Upper lobe of left lung (tissue), 6 donors: ENCODE data around the gene KIF1A. TPM values are rescaled to one million over a fixed set of nuclear protein-coding genes. Genes with fewer than 3 reads are reported as not detected.

Source experiments
- ATAC-seq, 2 donors: fragments of 200-7000 bp; cut with Tn5 transposase; one replicate each; pipeline ENCODE4 v1.9.1; 2022; ENCODE audit warnings: mild to moderate bottlenecking in 2 of 2, moderate library complexity in 2 of 2; ENCODE audit not compliant: low FRiP score in 2 of 2
- DNase-seq, 2 donors: peaks; one replicate each; pipeline ENCODE4 v3.0.0-alpha.2; 2019 to 2020
- H3K27ac ChIP-seq, 4 donors: fragments of 200-600 bp; sonication (generic); one replicate each; pipeline ENCODE4 v1.5.1; 2016 to 2019
- H3K27me3 ChIP-seq, 4 donors: fragments of 200-600 bp; sonication (generic); one replicate each; pipeline ENCODE4 v1.5.1; 2017 to 2019
- H3K36me3 ChIP-seq, 4 donors: fragments of 200-600 bp; sonication (generic); one replicate each; pipeline ENCODE4 v1.5.1; 2016 to 2019
- H3K4me1 ChIP-seq, 4 donors: fragments of 200-600 bp; sonication (generic); one replicate each; pipeline ENCODE4 v1.5.1; 2018 to 2019
- H3K4me3 ChIP-seq, 4 donors: fragments of 200-600 bp; sonication (generic); one replicate each; pipeline ENCODE4 v1.5.1; 2017 to 2019; ENCODE audit warnings: mild to moderate bottlenecking in 2 of 4, moderate library complexity in 1 of 4
- H3K9me3 ChIP-seq, 4 donors: fragments of 200-600 bp; sonication (generic); one replicate each; pipeline ENCODE4 v1.5.1; 2018 to 2019
- EP300 ChIP-seq, 4 donors: sonication (generic); formaldehyde crosslinking; IDR thresholded peaks; one replicate each; pipeline ENCODE4 v1.5.1; 2017; ENCODE audit warnings: antibody characterized with exemption in 4 of 4, control low read depth in 2 of 4
- POLR2A ChIP-seq, 4 donors: fragments of 450-650 bp; IDR thresholded peaks; one replicate each; pipeline ENCODE4 v1.5.1; 2016 to 2017; ENCODE audit warnings: antibody characterized with exemption in 4 of 4, mild to moderate bottlenecking in 2 of 4
- POLR2AphosphoS5 ChIP-seq, 2 donors: sonication (generic); formaldehyde crosslinking; IDR thresholded peaks; one replicate each; pipeline ENCODE4 v1.5.1; 2017; ENCODE audit warnings: antibody characterized with exemption in 2 of 2
- WGBS, 2 donors: methylation state at CpG; one replicate each; pipeline ENCODE4 v1.1.5; 2017 to 2018; 5-methylcytosine and 5-hydroxymethylcytosine counted together
- total RNA-seq, 6 donors: library from RNA; depleted of rRNA in 4 of 6; stranded (reverse); fragments of >200 nt in 4 of 6; gene quantifications; one replicate each; pipeline versions ENCODE4 v1.1.0 to v1.2.1, GENCODE V29; 2016 to 2021
- TF ChIP-seq, protein P1 (sequence below), 6 experiments: fragments of 450-650 bp in 4 of 6; fragments of 200-600 bp in 2 of 6; sonication (generic) in 2 of 6; IDR thresholded peaks; one replicate each; pipeline ENCODE4 v1.5.1; 2016 to 2019; ENCODE audit warnings: antibody characterized with exemption in 6 of 6
- donor health status: DM: no; HTN: no; CAD: no; lungs with moderate emphysema.
- donor health status: DM: no; HTN: yes; CAD: no; lungs with severe emphysema.

KIF1A gene
- total RNA-seq, 6 donors from 2014 or later: 0.15 to 1.2 (median 0.35) TPM; not detected in 2

DNA sequence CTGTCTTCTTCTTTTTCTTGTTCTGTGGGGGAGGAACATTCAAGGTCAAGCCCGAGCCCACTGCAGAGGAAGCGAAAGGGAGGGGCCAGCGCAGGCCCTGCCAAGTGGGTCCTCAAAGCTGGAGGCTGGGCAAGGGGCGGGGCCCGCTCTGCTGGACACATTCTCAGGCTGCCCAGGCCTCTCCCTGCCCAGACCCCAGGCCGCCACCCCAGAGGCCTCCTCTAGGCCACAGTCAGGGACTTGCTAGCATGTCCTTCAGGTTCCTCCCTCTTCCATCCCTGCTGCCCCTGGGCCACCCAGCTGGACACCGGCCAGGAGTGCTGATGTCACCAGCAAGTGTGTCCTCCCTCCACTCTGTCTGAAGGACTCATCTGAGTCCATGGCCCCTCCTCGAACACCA lies 44.1 kb downstream of the KIF1A start:
- H3K27ac ChIP-seq: no peak overlapping the region
- H3K4me3 ChIP-seq: no peak overlapping the region
- TF ChIP-seq, protein P1, sequence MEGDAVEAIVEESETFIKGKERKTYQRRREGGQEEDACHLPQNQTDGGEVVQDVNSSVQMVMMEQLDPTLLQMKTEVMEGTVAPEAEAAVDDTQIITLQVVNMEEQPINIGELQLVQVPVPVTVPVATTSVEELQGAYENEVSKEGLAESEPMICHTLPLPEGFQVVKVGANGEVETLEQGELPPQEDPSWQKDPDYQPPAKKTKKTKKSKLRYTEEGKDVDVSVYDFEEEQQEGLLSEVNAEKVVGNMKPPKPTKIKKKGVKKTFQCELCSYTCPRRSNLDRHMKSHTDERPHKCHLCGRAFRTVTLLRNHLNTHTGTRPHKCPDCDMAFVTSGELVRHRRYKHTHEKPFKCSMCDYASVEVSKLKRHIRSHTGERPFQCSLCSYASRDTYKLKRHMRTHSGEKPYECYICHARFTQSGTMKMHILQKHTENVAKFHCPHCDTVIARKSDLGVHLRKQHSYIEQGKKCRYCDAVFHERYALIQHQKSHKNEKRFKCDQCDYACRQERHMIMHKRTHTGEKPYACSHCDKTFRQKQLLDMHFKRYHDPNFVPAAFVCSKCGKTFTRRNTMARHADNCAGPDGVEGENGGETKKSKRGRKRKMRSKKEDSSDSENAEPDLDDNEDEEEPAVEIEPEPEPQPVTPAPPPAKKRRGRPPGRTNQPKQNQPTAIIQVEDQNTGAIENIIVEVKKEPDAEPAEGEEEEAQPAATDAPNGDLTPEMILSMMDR (IDR thresholded peaks at IDR 0.05): no peak
- TF ChIP-seq POLR2AphosphoS5 (IDR thresholded peaks at IDR 0.05) (no peak), POLR2A (IDR thresholded peaks at IDR 0.05) (no peak), EP300 (IDR thresholded peaks at IDR 0.05) (no peak)
- 51 to 60% methylated on average over 8 of the region's 8 CpGs for WGBS, 2 donors
- no peaks in the 10 kb centered on the region for H3K36me3 ChIP-seq
- no peaks in the 10 kb centered on the region for H3K27me3 ChIP-seq
- no peaks in the 10 kb centered on the region for H3K4me1 ChIP-seq
- H3K9me3 ChIP-seq: no peaks in the 10 kb centered on the region
- ATAC-seq (no peak), DNase-seq (peak in 1 of 2 donors; percentile 79)

DNA sequence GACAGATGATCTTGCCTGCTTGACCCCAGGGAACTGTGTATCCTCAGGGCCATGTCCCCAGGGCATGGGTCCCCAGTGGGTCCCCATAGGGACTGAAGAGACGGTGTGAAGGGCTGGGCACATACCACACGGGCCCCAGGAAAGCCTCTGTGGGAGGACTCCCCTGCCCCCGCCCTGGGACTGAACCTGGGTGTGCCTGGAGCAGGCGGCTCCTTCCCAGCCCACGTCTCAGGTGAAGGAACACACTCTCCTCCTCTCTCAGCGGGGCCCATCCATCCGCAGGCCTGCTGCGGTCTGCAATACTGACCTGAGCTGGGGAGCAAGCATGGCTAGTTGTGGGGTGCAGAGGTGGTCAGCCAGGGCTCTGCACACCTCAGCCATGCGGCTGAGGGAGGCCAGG lies 45.2 kb downstream of the KIF1A start:
- DNase-seq: peak in 1 of 2 donors; percentile 54
- 77 to 98% methylated on average over 4 to 6 of the region's 9 CpGs for WGBS, 2 donors
- no peak for ATAC-seq

DNA sequence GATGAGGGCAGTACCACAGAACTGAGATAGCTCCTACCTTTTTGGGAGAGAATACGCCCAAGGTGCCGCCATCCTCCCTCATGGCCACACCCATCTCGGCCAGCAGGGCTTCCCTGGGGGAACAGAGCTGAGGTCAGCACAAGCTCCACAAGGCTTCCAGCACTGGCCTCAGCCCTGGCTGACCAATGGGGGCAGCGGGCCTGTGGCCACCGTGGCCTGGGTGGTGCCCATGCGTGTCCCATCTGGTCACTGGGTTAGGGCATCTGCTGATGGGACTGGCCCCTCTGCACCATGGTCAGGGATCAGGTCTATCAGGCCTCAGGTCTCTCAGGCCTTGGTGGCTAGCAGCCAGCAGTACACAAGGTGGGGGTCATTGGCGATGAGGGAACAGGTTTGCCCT lies 50.9 kb downstream of the KIF1A start:
- no peaks in the 10 kb centered on the region for H3K9me3 ChIP-seq
- H3K4me3 ChIP-seq: no peak overlapping the region
- TF ChIP-seq POLR2A (IDR thresholded peaks at IDR 0.05): no peak
- TF ChIP-seq, protein P1 (IDR thresholded peaks at IDR 0.05): no peak
- no peak for TF ChIP-seq POLR2AphosphoS5 (IDR thresholded peaks at IDR 0.05)
- no peak for TF ChIP-seq EP300 (IDR thresholded peaks at IDR 0.05)
- no peaks in the 10 kb centered on the region for H3K4me1 ChIP-seq
- WGBS, 2 donors: 72 to 95% methylated on average over 4 to 6 of the region's 7 CpGs
- no peak overlapping the region for H3K27ac ChIP-seq
- no peak for ATAC-seq
- H3K27me3 ChIP-seq: no peaks in the 10 kb centered on the region
- DNase-seq: peak in 1 of 2 donors; percentile 76
- H3K36me3 ChIP-seq: no peaks in the 10 kb centered on the region

More for the DNA sequence above, 45.2 kb downstream of the KIF1A start:
- Histone ChIP-seq H3K27ac (no peak overlapping the region), H3K36me3 (no peaks in the 10 kb centered on the region), H3K27me3 (no peaks in the 10 kb centered on the region), H3K4me1 (no peaks in the 10 kb centered on the region), H3K4me3 (no peak overlapping the region), H3K9me3 (no peaks in the 10 kb centered on the region)
- TF ChIP-seq POLR2AphosphoS5 (IDR thresholded peaks at IDR 0.05) (no peak), EP300 (IDR thresholded peaks at IDR 0.05) (no peak), POLR2A (IDR thresholded peaks at IDR 0.05) (no peak)
- TF ChIP-seq, protein P1 (IDR thresholded peaks at IDR 0.05): no peak

DNA sequence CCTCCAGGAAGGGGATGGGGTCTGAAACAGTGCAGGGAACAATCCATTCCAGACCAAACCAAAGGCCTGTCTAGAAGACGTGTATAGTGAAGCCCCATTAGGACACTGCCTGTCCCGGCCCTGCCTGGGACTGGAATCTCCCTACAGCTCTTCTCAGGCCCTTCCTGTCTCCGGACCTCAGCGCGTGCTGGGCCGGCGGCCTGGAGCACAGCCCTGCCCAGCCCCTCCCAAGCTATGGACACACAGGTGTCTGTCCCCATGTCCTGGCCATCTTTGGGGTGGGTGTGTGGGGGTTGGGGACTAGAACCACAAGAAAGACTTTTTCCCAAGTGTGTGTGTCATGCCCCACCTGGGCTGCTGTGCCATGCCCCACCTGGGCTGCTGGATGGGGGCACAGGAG lies 51.8 kb downstream of the KIF1A start:
- TF ChIP-seq, protein P1 (IDR thresholded peaks at IDR 0.05): no peak
- TF ChIP-seq POLR2A (IDR thresholded peaks at IDR 0.05): no peak
- no peak for TF ChIP-seq EP300 (IDR thresholded peaks at IDR 0.05)
- Histone ChIP-seq H3K36me3 (no peaks in the 10 kb centered on the region), H3K4me1 (no peaks in the 10 kb centered on the region), H3K27me3 (no peaks in the 10 kb centered on the region), H3K9me3 (no peaks in the 10 kb centered on the region), H3K4me3 (no peak overlapping the region), H3K27ac (no peak overlapping the region)
- ATAC-seq (no peak), DNase-seq (peak in 1 of 2 donors; percentile 55)
- WGBS, 2 donors: 89 to 93% methylated on average over 5 to 7 of the region's 7 CpGs

DNA sequence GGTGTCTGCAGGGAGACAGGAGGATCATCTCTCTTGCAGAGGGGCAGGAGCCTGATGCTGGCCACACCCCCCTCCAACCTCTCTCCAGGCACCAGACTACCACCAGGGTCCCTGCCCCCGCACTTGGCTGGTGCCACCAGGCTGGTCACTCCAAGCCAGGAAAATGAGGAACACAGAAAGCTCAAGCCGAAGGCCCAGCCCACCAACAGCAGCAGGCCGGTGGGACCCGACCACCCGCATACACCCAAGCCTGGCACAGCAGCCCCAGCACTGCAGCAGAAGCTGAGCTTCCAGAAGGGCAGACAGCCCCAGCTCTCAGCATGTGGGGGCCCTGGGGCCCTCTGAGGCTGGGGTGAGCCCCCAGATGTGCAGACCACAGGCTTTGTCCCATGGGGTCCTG lies 52.7 kb downstream of the KIF1A start:
- Histone ChIP-seq H3K4me3 (no peak overlapping the region), H3K36me3 (no peaks in the 10 kb centered on the region), H3K4me1 (no peaks in the 10 kb centered on the region), H3K27me3 (no peaks in the 10 kb centered on the region), H3K27ac (no peak overlapping the region), H3K9me3 (no peaks in the 10 kb centered on the region)
- ATAC-seq (no peak), DNase-seq (peak in 1 of 2 donors; percentile 59)
- 80 to 94% methylated on average over 1 to 5 of the region's 5 CpGs for WGBS, 2 donors
- no peak for TF ChIP-seq EP300 (IDR thresholded peaks at IDR 0.05)
